Left colon (tissue), 2 donors: ENCODE measurements around the gene SALL4. TPM values are rescaled to one million over a fixed set of nuclear protein-coding genes. Genes with fewer than 3 reads are reported as not detected.
"Not testable (repeated sequence)": the region's sequence is repeated elsewhere in the genome, so short reads cannot be mapped to it uniquely, and the experiment has no call there.

ENCODE experiments used
- ATAC-seq: fragments of 200-7000 bp; cut with Tn5 transposase; one replicate; pipeline ENCODE4 v1.9.1; 2020; ENCODE audit warnings: mild to moderate bottlenecking, moderate library complexity
- DNase-seq, 2 donors: peaks; one replicate each; pipeline ENCODE4 v3.0.0-alpha.2; 2020
- intact Hi-C, 2 donors: fragments of 100-400 bp; cut with DNase I in 1 of 2; cut with micrococcal nuclease in 1 of 2; formaldehyde crosslinking; loops; one replicate each; pipeline versions ENCODE4 v1.11.2 to v1.14.0; 2022; cut with DNase I, micrococcal nuclease
- total RNA-seq, 2 donors: library from RNA; stranded (reverse); fragmentation: NEBNext Ultra II Directional; extraction: Animal tissue kit (Norgen Biotek cat#: 25700); gene quantifications; one replicate each; pipeline ENCODE4 v1.2.1, GENCODE V29; 2021
- donor health status: DM: no; HTN: no; CAD: no.
- donor health status: DM: yes; HTN: yes; CAD: no.

The SALL4 gene
- total RNA-seq, 2 donors from 2014 or later: 0.09 to 0.11 TPM

DNA sequence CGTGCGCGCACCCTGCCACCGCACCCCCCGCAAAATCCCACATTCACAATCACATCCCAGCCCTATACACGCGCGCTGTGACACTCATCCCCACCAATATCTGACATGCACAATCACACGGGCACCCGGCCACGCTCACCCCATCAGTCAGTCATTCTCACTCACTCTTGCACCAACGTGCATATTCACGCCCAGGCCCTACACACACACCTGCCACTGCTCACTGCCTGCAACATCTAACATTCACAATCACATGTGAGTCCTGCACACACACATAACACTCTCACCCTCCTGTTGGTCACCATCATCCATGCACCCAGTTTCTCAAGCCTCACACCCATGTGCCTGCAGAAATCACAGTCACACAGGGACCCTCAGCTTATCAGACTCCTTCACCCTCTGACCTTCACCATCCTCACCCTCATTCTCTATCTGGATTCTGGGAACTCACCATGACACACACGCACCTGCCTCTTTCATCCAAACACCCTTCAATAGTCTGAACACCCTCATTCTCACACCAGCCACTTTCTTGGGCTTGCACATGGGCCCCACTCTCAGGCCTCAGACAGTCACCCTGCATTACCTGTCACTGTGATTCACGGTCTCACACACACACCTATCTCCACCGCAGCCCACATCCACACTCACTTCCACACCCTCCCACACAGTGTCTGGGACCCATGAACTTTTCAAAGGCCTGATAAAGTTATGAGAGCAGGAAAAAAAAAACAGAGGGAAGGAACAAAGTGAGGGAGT, 33.4 kb downstream of the SALL4 start:
- intact Hi-C loops: no loop called here
- DNase-seq (no peak), ATAC-seq (no peak)

- intact Hi-C loops: no loop called here
- peak in 1 of 2 donors; percentile 57 for DNase-seq
- ATAC-seq: peak; percentile 30
These were observed 34.2 kb downstream of the SALL4 start, which contains the start of gene ATP9A for GRCh38 chr20:51767867-51768758. ATP9A (minus strand) TSS chr20:51768390; CDS start chr20:51768369, 21 bp downstream.

DNA sequence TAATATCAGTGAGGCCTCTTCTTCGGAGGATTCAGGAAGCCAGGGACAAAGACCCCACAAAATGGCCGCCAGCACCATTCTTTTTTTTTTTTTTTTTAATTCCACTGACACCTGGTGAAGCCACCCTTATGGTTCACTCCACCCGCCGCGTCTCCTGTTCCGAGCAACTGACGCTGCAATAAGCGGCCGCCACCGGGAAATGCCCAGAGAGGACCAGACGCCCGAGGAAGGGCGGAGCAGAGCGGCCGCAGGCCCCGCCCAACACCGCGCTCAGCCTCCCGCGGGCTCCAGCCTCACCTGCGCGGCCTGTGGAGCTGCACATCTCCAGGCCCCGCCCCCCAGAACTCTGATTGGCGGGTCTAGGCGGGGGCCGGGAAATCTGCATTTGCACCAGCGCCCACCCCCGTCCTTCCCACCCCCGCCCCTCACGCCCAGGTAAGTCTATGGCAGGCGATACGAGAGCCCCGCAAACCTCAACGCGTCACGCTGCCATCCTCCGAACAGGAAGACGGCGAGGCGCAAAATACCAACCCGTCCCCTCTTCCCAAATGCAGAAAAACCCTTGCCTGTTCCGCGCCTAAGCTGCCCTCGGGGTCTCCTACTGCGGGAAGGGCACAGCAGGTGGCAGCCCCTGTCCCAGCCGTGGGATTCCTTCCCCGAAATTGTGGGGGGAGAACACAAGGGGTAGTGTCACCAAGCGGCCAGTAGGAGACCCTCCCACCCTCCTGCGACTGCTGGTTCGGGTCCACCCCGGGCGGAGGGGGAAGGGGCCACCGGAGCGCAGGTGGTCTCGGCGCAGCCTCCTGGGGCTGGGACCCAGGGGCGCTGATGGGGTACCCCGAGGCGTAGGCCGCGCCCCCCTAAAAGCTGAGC, 35.1 kb downstream of the SALL4 start:
- intact Hi-C loops: no loop called here
- ATAC-seq (peak; percentile 92), DNase-seq (peak; percentile 93 to 94)

- DNase-seq, ATAC-seq, intact Hi-C loops: not testable (repeated sequence)
These were observed 36.9 kb downstream of the SALL4 start for GRCh38 chr20:51765381-51765780.

GRCh38 chr20:51763965-51764602, 38.2 kb downstream of the SALL4 start:
- no peak for ATAC-seq
- no peak for DNase-seq
- intact Hi-C loops: no loop called here

DNA sequence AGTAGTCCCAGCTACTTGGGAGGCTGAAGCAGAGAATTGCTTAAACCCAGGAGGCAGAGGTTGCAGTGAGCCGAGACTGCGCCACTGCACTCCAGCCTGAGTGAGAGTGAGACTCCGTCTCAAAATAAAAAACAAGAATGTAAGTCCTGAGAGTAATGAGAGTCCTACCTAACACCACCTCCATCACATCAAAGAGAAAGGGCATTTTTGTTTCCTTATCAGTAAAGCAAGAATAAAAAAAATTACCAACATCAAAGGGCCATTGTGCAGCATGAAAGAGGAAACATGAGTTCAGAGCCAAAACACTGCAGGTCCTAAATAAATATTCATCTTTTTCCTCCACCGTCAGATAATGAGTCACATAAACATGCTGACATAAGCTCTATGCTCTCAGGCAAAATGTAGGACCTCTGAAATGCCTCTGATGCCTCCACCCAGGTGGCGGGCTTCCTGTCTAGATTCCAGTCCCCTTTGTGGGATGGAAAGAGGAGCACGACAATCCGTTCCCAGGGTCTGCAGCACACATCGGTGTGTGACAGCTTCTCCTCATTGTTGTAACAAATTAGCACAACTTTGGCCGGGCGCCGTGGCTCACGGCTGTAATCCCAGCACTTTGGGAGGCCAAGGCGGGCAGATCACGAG, 41.3 kb downstream of the SALL4 start:
- intact Hi-C loops: no loop called here
- ATAC-seq (peak; percentile 67), DNase-seq (no peak)

GRCh38 chr20:51759769-51760510, 42.4 kb downstream of the SALL4 start:
- DNase-seq (no peak), ATAC-seq (no peak)
- intact Hi-C loops: no loop called here

DNA sequence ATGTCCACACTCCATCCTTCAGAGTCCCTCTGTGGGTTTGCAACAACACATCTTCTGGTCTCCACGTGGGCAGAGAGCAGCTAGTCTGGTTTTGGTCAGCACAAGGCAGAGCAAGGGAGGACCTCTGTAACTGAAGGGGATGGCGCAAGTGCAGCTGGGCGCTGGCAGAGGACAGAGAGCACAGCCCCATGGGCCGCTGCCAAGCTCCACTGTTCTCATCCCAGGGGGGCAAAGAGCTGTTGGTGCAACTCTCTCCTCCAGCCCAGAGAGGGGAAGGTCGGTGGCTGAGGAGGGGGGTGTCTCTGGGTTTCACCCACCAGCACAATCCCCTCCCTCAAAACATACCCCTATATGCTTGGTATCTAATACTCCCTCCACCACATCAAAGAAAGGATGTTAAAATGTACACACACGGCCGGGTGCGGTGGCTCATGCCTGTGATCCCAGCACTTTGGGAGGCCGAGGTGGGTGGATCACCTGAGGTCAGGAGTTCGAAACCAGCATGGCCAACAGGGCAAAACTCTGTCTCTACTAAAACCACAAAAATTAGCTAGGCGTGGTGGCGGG, 43.3 kb downstream of the SALL4 start:
- no peak for ATAC-seq
- DNase-seq: peak in 1 of 2 donors; percentile 27
- intact Hi-C loops: no loop called here

DNA sequence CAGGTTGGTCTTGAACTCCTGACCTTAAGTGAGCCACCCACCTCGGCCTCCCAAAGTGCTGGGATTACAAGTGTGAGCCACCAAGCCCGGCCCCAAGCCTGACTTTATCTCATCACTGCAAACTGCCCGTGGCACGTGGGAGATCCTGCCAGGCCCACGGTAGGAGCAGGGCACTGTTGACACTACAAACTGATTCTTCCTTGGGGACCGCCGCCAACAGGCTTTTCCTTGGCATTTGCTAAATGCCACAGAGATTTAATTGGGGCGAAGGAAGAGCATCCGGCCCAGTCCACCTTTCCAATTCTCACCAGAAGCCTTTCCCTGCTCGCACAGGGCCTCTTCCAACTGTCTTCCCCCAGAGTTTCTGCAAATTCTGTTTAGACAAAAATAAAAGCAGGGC, 45.1 kb downstream of the SALL4 start:
- intact Hi-C loops: no loop called here
- ATAC-seq (no peak), DNase-seq (no peak)

- intact Hi-C loops: no loop called here
- DNase-seq (no peak), ATAC-seq (no peak)
These were observed 45.7 kb downstream of the SALL4 start for GRCh38 chr20:51756653-51757052.

DNA sequence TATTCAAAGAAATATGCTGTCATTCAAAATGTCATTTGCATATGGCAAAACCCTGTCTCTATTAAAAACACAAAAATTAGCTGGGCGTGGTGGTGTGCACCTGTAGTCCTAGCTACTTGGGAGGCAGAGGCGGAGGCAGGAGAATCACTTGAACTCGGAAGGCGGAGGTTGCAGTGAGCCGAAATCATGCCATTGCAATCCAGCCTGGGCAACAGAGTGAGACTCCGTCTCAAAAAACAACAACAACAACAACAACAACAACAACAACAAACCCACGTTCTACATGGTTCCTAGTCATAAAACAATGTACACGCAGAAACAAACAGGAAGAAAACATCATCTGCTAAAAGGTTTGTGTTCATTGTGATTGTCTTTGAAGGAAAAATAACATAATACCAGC, 49.1 kb downstream of the SALL4 start:
- intact Hi-C loops, DNase-seq, ATAC-seq: not testable (repeated sequence)

DNA sequence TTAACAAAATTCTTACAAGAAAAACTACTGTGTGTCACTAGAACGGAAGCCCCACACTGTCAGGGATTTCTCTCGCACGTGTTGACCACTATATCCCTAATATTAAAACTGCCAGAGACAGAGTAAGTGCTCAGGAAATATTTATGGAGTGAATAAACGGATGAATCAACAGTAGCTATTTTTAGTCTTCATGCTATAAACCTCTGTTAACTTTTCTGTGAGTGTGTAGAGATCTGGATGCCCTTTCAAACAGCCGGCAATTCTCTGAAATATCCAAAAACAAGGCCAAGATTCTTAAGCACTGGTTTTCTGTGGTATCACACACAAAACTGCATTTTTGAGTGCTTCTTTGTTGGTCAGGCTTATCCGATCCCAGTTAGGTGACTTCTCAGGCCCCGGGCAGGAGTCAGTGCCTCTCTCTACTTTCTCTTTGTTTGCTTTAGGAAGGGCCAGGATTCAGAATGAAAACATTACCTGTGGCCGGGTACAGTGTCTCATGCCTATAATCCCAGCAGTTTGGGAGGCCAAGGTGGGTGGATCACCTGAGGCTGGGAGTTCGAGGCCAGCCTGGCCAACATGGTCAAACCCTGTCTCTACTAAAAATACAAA, 49.9 kb downstream of the SALL4 start:
- ATAC-seq: peak; percentile 31
- DNase-seq: no peak
- intact Hi-C loops: no loop called here

- intact Hi-C loops: no loop called here
- ATAC-seq: no peak
- DNase-seq: no peak
These were observed 51.4 kb downstream of the SALL4 start for GRCh38 chr20:51750770-51751388.

GRCh38 chr20:51750037-51750769, 52.1 kb downstream of the SALL4 start:
- peak; percentile 95 for ATAC-seq
- DNase-seq: peak; percentile 80 to 93
- intact Hi-C loops: no loop called here

DNA sequence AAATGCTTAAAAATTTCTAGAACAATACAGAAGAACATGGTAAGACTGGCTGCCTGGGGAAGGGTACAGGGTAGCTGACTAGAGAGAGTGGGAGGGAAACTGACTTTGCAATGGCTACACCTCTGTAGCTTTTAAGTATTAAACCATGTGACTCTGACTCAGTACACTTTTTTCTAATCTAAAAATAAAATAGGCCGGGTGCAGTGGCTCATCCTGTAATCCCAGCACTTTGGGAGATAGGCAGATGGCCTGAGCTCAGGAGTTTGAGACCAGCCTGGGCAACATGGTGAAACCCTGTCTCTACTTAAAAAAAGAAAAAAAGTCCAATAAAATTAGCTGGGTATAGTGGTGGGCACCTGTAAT, 52.7 kb downstream of the SALL4 start:
- ATAC-seq (peak; percentile 1), DNase-seq (no peak)
- intact Hi-C loops: no loop called here
